SK-N-SH treated with all-trans-retinoic acid at 6 μM for 48 hours (cell line): Measurements from ENCODE around the gene CD99.

ENCODE experiments used
- RARB ChIP-seq: fragments of 250-450 bp; sonication (Bioruptor Pico); IDR thresholded peaks from 2 replicates; pipeline ENCODE4 v1.8.0; 2021; ENCODE audit warnings: mild to moderate bottlenecking, moderate library complexity
- TCF4 ChIP-seq: fragments of 250-450 bp; sonication (Bioruptor Pico); IDR thresholded peaks from 2 replicates; pipeline ENCODE4 v1.8.0; 2021; ENCODE audit warnings: mild to moderate bottlenecking, moderate library complexity, borderline replicate concordance
- TSHZ2 ChIP-seq: fragments of 250-450 bp; sonication (Bioruptor Pico); IDR thresholded peaks from 2 replicates; pipeline ENCODE4 v1.5.0; 2020; ENCODE audit warnings: mild to moderate bottlenecking, moderate library complexity
- ZC3H10 ChIP-seq: fragments of 250-450 bp; sonication (Bioruptor Pico); IDR thresholded peaks from 2 replicates; pipeline ENCODE4 v1.5.1; 2021; ENCODE audit warnings: mild to moderate bottlenecking, moderate library complexity
- ZFP3 ChIP-seq: fragments of 250-450 bp; sonication (Bioruptor Pico); IDR thresholded peaks from 2 replicates; pipeline ENCODE4 v1.5.0; 2020; ENCODE audit warnings: mild to moderate bottlenecking, moderate library complexity
- ZFP30 ChIP-seq: fragments of 450-650 bp; formaldehyde crosslinking; IDR thresholded peaks from 2 replicates; pipeline ENCODE4 v1.5.0; 2022; ENCODE audit warnings: mild to moderate bottlenecking, moderate library complexity
- TF ChIP-seq, protein P1 (sequence below): fragments of 250-450 bp; sonication (Bioruptor Pico); IDR thresholded peaks from 2 replicates; pipeline ENCODE4 v1.5.1; 2020; ENCODE audit warnings: low read depth, mild to moderate bottlenecking, moderate library complexity
- TF ChIP-seq, protein P2 (sequence below): fragments of 250-450 bp; sonication (Bioruptor Pico); IDR thresholded peaks from 2 replicates; pipeline ENCODE4 v1.8.0; 2020; ENCODE audit warnings: mild to moderate bottlenecking, moderate library complexity, borderline replicate concordance
- TF ChIP-seq, protein P3 (sequence below): fragments of 250-450 bp; sonication (Bioruptor Pico); IDR thresholded peaks from 2 replicates; pipeline ENCODE4 v1.8.0; 2021; ENCODE audit warnings: low read depth, mild to moderate bottlenecking, moderate library complexity, borderline replicate concordance

DNA sequence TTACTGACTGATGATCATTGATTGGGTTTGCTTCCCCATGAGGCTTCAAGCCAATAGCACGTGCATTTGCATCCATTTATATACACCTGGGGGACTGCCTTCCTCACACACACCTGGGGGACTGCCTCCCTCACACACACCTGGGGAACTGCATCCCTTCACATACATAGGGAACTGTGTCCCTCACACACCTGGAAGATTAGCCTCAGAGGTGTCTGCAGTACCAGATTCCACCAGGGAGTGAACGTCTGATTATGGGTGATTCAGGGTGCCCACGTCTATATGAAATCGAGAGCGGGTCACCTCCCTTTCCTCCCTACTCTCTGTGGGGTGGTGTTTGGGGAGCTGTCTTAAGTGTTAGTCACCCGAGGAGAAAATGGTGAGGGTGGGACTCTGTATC, 16.9 kb downstream of the CD99 start:
- TF ChIP-seq, protein P1, sequence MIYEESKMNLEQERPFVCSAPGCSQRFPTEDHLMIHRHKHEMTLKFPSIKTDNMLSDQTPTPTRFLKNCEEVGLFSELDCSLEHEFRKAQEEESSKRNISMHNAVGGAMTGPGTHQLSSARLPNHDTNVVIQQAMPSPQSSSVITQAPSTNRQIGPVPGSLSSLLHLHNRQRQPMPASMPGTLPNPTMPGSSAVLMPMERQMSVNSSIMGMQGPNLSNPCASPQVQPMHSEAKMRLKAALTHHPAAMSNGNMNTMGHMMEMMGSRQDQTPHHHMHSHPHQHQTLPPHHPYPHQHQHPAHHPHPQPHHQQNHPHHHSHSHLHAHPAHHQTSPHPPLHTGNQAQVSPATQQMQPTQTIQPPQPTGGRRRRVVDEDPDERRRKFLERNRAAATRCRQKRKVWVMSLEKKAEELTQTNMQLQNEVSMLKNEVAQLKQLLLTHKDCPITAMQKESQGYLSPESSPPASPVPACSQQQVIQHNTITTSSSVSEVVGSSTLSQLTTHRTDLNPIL (CRISPR knock-in tag), result no peak
- no peak for TF ChIP-seq TCF4 (CRISPR knock-in tag)
- no peak for TF ChIP-seq ZC3H10 (CRISPR knock-in tag)
- TF ChIP-seq, protein P2, sequence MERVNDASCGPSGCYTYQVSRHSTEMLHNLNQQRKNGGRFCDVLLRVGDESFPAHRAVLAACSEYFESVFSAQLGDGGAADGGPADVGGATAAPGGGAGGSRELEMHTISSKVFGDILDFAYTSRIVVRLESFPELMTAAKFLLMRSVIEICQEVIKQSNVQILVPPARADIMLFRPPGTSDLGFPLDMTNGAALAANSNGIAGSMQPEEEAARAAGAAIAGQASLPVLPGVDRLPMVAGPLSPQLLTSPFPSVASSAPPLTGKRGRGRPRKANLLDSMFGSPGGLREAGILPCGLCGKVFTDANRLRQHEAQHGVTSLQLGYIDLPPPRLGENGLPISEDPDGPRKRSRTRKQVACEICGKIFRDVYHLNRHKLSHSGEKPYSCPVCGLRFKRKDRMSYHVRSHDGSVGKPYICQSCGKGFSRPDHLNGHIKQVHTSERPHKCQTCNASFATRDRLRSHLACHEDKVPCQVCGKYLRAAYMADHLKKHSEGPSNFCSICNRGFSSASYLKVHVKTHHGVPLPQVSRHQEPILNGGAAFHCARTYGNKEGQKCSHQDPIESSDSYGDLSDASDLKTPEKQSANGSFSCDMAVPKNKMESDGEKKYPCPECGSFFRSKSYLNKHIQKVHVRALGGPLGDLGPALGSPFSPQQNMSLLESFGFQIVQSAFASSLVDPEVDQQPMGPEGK (CRISPR knock-in tag), result no peak
- TF ChIP-seq, protein P3, sequence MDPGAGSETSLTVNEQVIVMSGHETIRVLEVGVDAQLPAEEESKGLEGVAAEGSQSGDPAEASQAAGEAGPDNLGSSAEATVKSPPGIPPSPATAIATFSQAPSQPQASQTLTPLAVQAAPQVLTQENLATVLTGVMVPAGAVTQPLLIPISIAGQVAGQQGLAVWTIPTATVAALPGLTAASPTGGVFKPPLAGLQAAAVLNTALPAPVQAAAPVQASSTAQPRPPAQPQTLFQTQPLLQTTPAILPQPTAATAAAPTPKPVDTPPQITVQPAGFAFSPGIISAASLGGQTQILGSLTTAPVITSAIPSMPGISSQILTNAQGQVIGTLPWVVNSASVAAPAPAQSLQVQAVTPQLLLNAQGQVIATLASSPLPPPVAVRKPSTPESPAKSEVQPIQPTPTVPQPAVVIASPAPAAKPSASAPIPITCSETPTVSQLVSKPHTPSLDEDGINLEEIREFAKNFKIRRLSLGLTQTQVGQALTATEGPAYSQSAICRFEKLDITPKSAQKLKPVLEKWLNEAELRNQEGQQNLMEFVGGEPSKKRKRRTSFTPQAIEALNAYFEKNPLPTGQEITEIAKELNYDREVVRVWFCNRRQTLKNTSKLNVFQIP (CRISPR knock-in tag), result no peak
- TF ChIP-seq ZFP30 (CRISPR knock-in tag), result no peak
- TF ChIP-seq ZFP3 (CRISPR knock-in tag), result no peak
- no peak for TF ChIP-seq RARB (CRISPR knock-in tag)
- TF ChIP-seq TSHZ2 (CRISPR knock-in tag), result no peak
